ENCODE measurements around the gene LIPA.
A peak's percentile ranks its signal among the peaks of the same experiment; 100 is the strongest.
"Not testable (repeated sequence)": the region's sequence is repeated elsewhere in the genome, so short reads cannot be mapped to it uniquely, and the experiment has no call there.

The LIPA gene

GRCh38 chr10:89251409-89252224, at the start of gene LIPA:
LIPA (minus strand) TSS chr10:89251775; CDS start chr10:89247648, 4,127 bp downstream.
- DNase-seq = peak; percentile 92

- peak; percentile 51 for DNase-seq
These were observed 49.7 kb upstream of the LIPA start for GRCh38 chr10:89301232-89301631.

- DNase-seq = no peak
These were observed 47.5 kb upstream of the LIPA start for GRCh38 chr10:89299031-89299430.

- no peak for DNase-seq
These were observed 46.2 kb upstream of the LIPA start for GRCh38 chr10:89297791-89298190.

- DNase-seq = no peak
These were observed 45.8 kb upstream of the LIPA start for GRCh38 chr10:89297356-89297755.

GRCh38 chr10:89296220-89296648, 44.7 kb upstream of the LIPA start:
- peak; percentile 67 for DNase-seq

- DNase-seq = no peak
These were observed 44.0 kb upstream of the LIPA start for GRCh38 chr10:89295597-89295996.

GRCh38 chr10:89294721-89295239, 43.2 kb upstream of the LIPA start:
- DNase-seq = no peak

- DNase-seq = not testable (repeated sequence)
These were observed 33.7 kb upstream of the LIPA start for GRCh38 chr10:89285303-89285702.

GRCh38 chr10:89284711-89285110, 33.1 kb upstream of the LIPA start:
- DNase-seq = not testable (repeated sequence)

- DNase-seq = no peak
These were observed 32.4 kb upstream of the LIPA start for GRCh38 chr10:89283936-89284475.

GRCh38 chr10:89283025-89283935, 31.7 kb upstream of the LIPA start:
- no peak for DNase-seq

- no peak for DNase-seq
These were observed 30.2 kb upstream of the LIPA start for GRCh38 chr10:89281606-89282395.

GRCh38 chr10:89280508-89280907, 28.9 kb upstream of the LIPA start:
- no peak for DNase-seq

- DNase-seq = no peak
These were observed 27.9 kb upstream of the LIPA start for GRCh38 chr10:89279421-89279869.

- DNase-seq = no peak
These were observed 27.4 kb upstream of the LIPA start for GRCh38 chr10:89278900-89279392.

- DNase-seq = no peak
These were observed 26.5 kb upstream of the LIPA start for GRCh38 chr10:89278034-89278535.

- DNase-seq = no peak
These were observed 23.8 kb upstream of the LIPA start for GRCh38 chr10:89275383-89275782.

GRCh38 chr10:89274928-89275327, 23.4 kb upstream of the LIPA start:
- DNase-seq = no peak

- no peak for DNase-seq
These were observed 22.1 kb upstream of the LIPA start for GRCh38 chr10:89273680-89274079.

GRCh38 chr10:89271532-89271931, 20.0 kb upstream of the LIPA start:
- no peak for DNase-seq

GRCh38 chr10:89270153-89270483, 18.5 kb upstream of the LIPA start:
- DNase-seq = no peak

Measured in SIG-M5 (cell line).